ENCODE data around the gene EHD3.

The EHD3 gene

GRCh38 chr2:31227110-31227509 lies 6.8 kb upstream of the EHD3 start:
- DNase-seq (ENCODE audit: extremely low spot score): no peak
- TF ChIP-seq BHLHE40 (IDR thresholded peaks at IDR 0.05; ENCODE audit: borderline replicate concordance) (no peak), CTBP1 (IDR thresholded peaks at IDR 0.05; ENCODE audit: borderline replicate concordance) (no peak), SP1 (IDR thresholded peaks at IDR 0.05) (no peak), LEF1 (IDR thresholded peaks at IDR 0.05; ENCODE audit: borderline replicate concordance) (no peak), ARNT (IDR thresholded peaks at IDR 0.05) (no peak), FOXM1 (IDR thresholded peaks at IDR 0.05; ENCODE audit: borderline replicate concordance) (no peak), NFRKB (IDR thresholded peaks at IDR 0.05) (no peak), L3MBTL2 (conservative IDR thresholded peaks at IDR 0.05) (no peak), HDGF (IDR thresholded peaks at IDR 0.05; ENCODE audit: borderline replicate concordance) (no peak), TARDBP (IDR thresholded peaks at IDR 0.05) (no peak), ELF4 (IDR thresholded peaks at IDR 0.05) (no peak), SUZ12 (IDR thresholded peaks at IDR 0.05) (no peak), FOXA1 (IDR thresholded peaks at IDR 0.05) (no peak)
- ChIA-PET POLR2A (no interaction called here), CTCF (no interaction called here)

GRCh38 chr2:31227711-31228125 lies 6.2 kb upstream of the EHD3 start:
- CTCF ChIA-PET: no interaction called here
- TF ChIP-seq LEF1 (IDR thresholded peaks at IDR 0.05; ENCODE audit: borderline replicate concordance) (no peak), ZNF384 (IDR thresholded peaks at IDR 0.05) (no peak), ARNT (IDR thresholded peaks at IDR 0.05) (no peak), HDGF (IDR thresholded peaks at IDR 0.05; ENCODE audit: borderline replicate concordance) (no peak), CTBP1 (IDR thresholded peaks at IDR 0.05; ENCODE audit: borderline replicate concordance) (no peak), FOXA1 (IDR thresholded peaks at IDR 0.05) (no peak), ELF4 (IDR thresholded peaks at IDR 0.05) (no peak), L3MBTL2 (conservative IDR thresholded peaks at IDR 0.05) (no peak), SP1 (IDR thresholded peaks at IDR 0.05) (no peak), TARDBP (IDR thresholded peaks at IDR 0.05) (no peak), NFRKB (IDR thresholded peaks at IDR 0.05) (no peak)
- no peak for DNase-seq (ENCODE audit: extremely low spot score)
- POLR2A ChIA-PET: no interaction called here

GRCh38 chr2:31228717-31229116 lies 5.2 kb upstream of the EHD3 start:
- DNase-seq (ENCODE audit: extremely low spot score): no peak
- TF ChIP-seq SP1 (IDR thresholded peaks at IDR 0.05) (no peak), FOXA1 (IDR thresholded peaks at IDR 0.05) (no peak), CTBP1 (IDR thresholded peaks at IDR 0.05; ENCODE audit: borderline replicate concordance) (no peak), L3MBTL2 (conservative IDR thresholded peaks at IDR 0.05) (no peak), LEF1 (IDR thresholded peaks at IDR 0.05; ENCODE audit: borderline replicate concordance) (no peak)
- ChIA-PET POLR2A (no interaction called here), CTCF (no interaction called here)

GRCh38 chr2:31230751-31231150 lies 3.2 kb upstream of the EHD3 start:
- ChIA-PET POLR2A (no interaction called here), CTCF (no interaction called here)
- DNase-seq (ENCODE audit: extremely low spot score): no peak
- TF ChIP-seq ZNF384 (IDR thresholded peaks at IDR 0.05) (no peak), ARNT (IDR thresholded peaks at IDR 0.05) (no peak), TARDBP (IDR thresholded peaks at IDR 0.05) (no peak), FOXM1 (IDR thresholded peaks at IDR 0.05; ENCODE audit: borderline replicate concordance) (no peak), NFRKB (IDR thresholded peaks at IDR 0.05) (no peak)

- ChIA-PET CTCF (no interaction called here), POLR2A (no interaction called here)
- no peak for DNase-seq (ENCODE audit: extremely low spot score)
- TF ChIP-seq HDGF (IDR thresholded peaks at IDR 0.05; ENCODE audit: borderline replicate concordance): no peak
- no peak for TF ChIP-seq FOXA1 (IDR thresholded peaks at IDR 0.05)
- no peak for TF ChIP-seq PKNOX1 (IDR thresholded peaks at IDR 0.05)
- no peak for TF ChIP-seq ZNF384 (IDR thresholded peaks at IDR 0.05)
- TF ChIP-seq BHLHE40 (IDR thresholded peaks at IDR 0.05; ENCODE audit: borderline replicate concordance): no peak
- no peak for TF ChIP-seq L3MBTL2 (conservative IDR thresholded peaks at IDR 0.05)
- TF ChIP-seq CTBP1 (IDR thresholded peaks at IDR 0.05; ENCODE audit: borderline replicate concordance): no peak
- no peak for TF ChIP-seq ELF4 (IDR thresholded peaks at IDR 0.05)
- TF ChIP-seq SP1 (IDR thresholded peaks at IDR 0.05): no peak
- no peak for TF ChIP-seq SUZ12 (IDR thresholded peaks at IDR 0.05)
- no peak for TF ChIP-seq FOXM1 (IDR thresholded peaks at IDR 0.05; ENCODE audit: borderline replicate concordance)
- no peak for TF ChIP-seq LEF1 (IDR thresholded peaks at IDR 0.05; ENCODE audit: borderline replicate concordance)
- TF ChIP-seq FOXK2 (IDR thresholded peaks at IDR 0.05): no peak
- TF ChIP-seq TARDBP (IDR thresholded peaks at IDR 0.05): no peak
- no peak for TF ChIP-seq ARNT (IDR thresholded peaks at IDR 0.05)
- TF ChIP-seq NFRKB (IDR thresholded peaks at IDR 0.05): no peak
These were observed 2.2 kb upstream of the EHD3 start for GRCh38 chr2:31231571-31232302.

GRCh38 chr2:31232586-31232985 lies 1.4 kb upstream of the EHD3 start:
- TF ChIP-seq PKNOX1 (IDR thresholded peaks at IDR 0.05) (no peak), ARNT (IDR thresholded peaks at IDR 0.05) (no peak), TARDBP (IDR thresholded peaks at IDR 0.05) (no peak), FOXA1 (IDR thresholded peaks at IDR 0.05) (no peak), LEF1 (IDR thresholded peaks at IDR 0.05; ENCODE audit: borderline replicate concordance) (no peak), FOXM1 (IDR thresholded peaks at IDR 0.05; ENCODE audit: borderline replicate concordance) (no peak), ZNF384 (IDR thresholded peaks at IDR 0.05) (no peak), HDGF (IDR thresholded peaks at IDR 0.05; ENCODE audit: borderline replicate concordance) (no peak)
- ChIA-PET POLR2A (no interaction called here), CTCF (no interaction called here)
- no peak for DNase-seq (ENCODE audit: extremely low spot score)

- CTCF ChIA-PET: interaction anchor here (1.4 kb wide), 1 partner anchor 33 kb away, joined by 3 read pairs; no protein-coding TSS in a partner anchor
- TF ChIP-seq NFRKB (IDR thresholded peaks at IDR 0.05) (no peak), FOXK2 (IDR thresholded peaks at IDR 0.05) (no peak), FOXM1 (IDR thresholded peaks at IDR 0.05; ENCODE audit: borderline replicate concordance) (no peak), HDGF (IDR thresholded peaks at IDR 0.05; ENCODE audit: borderline replicate concordance) (no peak), SP1 (IDR thresholded peaks at IDR 0.05) (no peak), CTBP1 (IDR thresholded peaks at IDR 0.05; ENCODE audit: borderline replicate concordance) (no peak), ZNF384 (IDR thresholded peaks at IDR 0.05) (no peak), ARNT (IDR thresholded peaks at IDR 0.05) (no peak), TARDBP (IDR thresholded peaks at IDR 0.05) (no peak), PKNOX1 (IDR thresholded peaks at IDR 0.05) (no peak), LEF1 (IDR thresholded peaks at IDR 0.05; ENCODE audit: borderline replicate concordance) (no peak), BHLHE40 (IDR thresholded peaks at IDR 0.05; ENCODE audit: borderline replicate concordance) (no peak), ELF4 (IDR thresholded peaks at IDR 0.05) (no peak)
- no peak for DNase-seq (ENCODE audit: extremely low spot score)
- POLR2A ChIA-PET: no interaction called here
These were observed 721 bp upstream of the EHD3 start for GRCh38 chr2:31233231-31233630.

Measured in HEK293T (cell line).